HEK293 (cell line): ENCODE measurements around the gene CNST.

ENCODE experiments used
- CTCF ChIA-PET: fragments of 350-600 bp; formaldehyde crosslinking; extraction: SDS; loops from one replicate; lab custom pipeline; 2021; ENCODE audit warnings: antibody characterized with exemption; lab: Yijun Ruan, JAX
- POLR2A ChIA-PET: fragments of 300-600 bp; formaldehyde crosslinking; extraction: SDS; loops from one replicate; lab custom pipeline; 2020; ENCODE audit warnings: antibody characterized with exemption, inconsistent platforms; lab: Yijun Ruan, JAX
- H3K27ac ChIP-seq: fragments of 200-500 bp; sonication (Bioruptor generic); 2 replicates; pipeline ENCODE4 v1.5.1; 2014; ENCODE audit warnings: low read depth, low read length, control low read depth, inconsistent platforms; ENCODE audit errors: extremely low read depth
- H3K36me3 ChIP-seq, 2 experiments: fragments of 200-500 bp in 1 of 2; sonication (Bioruptor generic) in 1 of 2; 1 replicate in 1 of 2; 2 replicates in 1 of 2; pipeline ENCODE4 v1.5.1; 2014 to 2017; ENCODE audit warnings: inconsistent platforms in 2 of 2, low read length in 2 of 2; ENCODE audit not compliant: control insufficient read depth in 2 of 2, insufficient read depth in 1 of 2
- H3K4me1 ChIP-seq: fragments of 200-500 bp; sonication (Bioruptor generic); 2 replicates; pipeline ENCODE4 v1.5.1; 2014; ENCODE audit warnings: mild to moderate bottlenecking, low read length, inconsistent platforms; ENCODE audit not compliant: control insufficient read depth, insufficient read depth
- H3K4me3 ChIP-seq: 2 replicates; pipeline ENCODE4 v1.5.1; 2011; ENCODE audit warnings: low read depth, mild to moderate bottlenecking, control low read depth, low read length, moderate library complexity
- H3K9me3 ChIP-seq: fragments of 200-500 bp; sonication (Bioruptor generic); 2 replicates; pipeline ENCODE4 v1.5.1; 2014; ENCODE audit warnings: low read depth, low read length, inconsistent platforms; ENCODE audit not compliant: control insufficient read depth, insufficient read depth
- GFI1B ChIP-seq: fragments of 450-650 bp; formaldehyde crosslinking; IDR thresholded peaks from 2 replicates; pipeline ENCODE4 v1.5.1; 2016; ENCODE audit warnings: missing biosample characterization, missing genetic modification characterization
- GLIS1 ChIP-seq: fragments of 450-650 bp; formaldehyde crosslinking; IDR thresholded peaks from 2 replicates; pipeline ENCODE4 v1.5.1; 2016; ENCODE audit warnings: missing biosample characterization, missing genetic modification characterization
- HIC1 ChIP-seq: fragments of 450-650 bp; formaldehyde crosslinking; IDR thresholded peaks from 2 replicates; pipeline ENCODE4 v1.5.1; 2016; ENCODE audit warnings: missing biosample characterization, missing genetic modification characterization
- HOXA7 ChIP-seq: sonication (generic); formaldehyde crosslinking; IDR thresholded peaks from 2 replicates; pipeline ENCODE4 v1.8.1; 2022; ENCODE audit warnings: missing genetic modification reagents, borderline replicate concordance
- MYNN ChIP-seq: fragments of 450-650 bp; formaldehyde crosslinking; IDR thresholded peaks from 2 replicates; pipeline ENCODE4 v1.5.1; 2016; ENCODE audit warnings: missing biosample characterization, missing genetic modification characterization, borderline replicate concordance
- ZFHX2 ChIP-seq: fragments of 450-650 bp; formaldehyde crosslinking; conservative IDR thresholded peaks from 2 replicates; pipeline ENCODE4 v1.5.1; 2016; ENCODE audit warnings: missing biosample characterization, missing genetic modification characterization
- ZNF132 ChIP-seq: fragments of 450-650 bp; formaldehyde crosslinking; IDR thresholded peaks from 2 replicates; pipeline ENCODE4 v1.5.1; 2017; ENCODE audit warnings: missing biosample characterization, missing genetic modification characterization, borderline replicate concordance
- ZNF155 ChIP-seq: fragments of 450-650 bp; formaldehyde crosslinking; IDR thresholded peaks from 2 replicates; pipeline ENCODE4 v1.5.1; 2016; ENCODE audit warnings: missing biosample characterization, missing genetic modification characterization
- ZNF16 ChIP-seq: fragments of 450-650 bp; formaldehyde crosslinking; IDR thresholded peaks from 2 replicates; pipeline ENCODE4 v1.5.1; 2016; ENCODE audit warnings: low read depth, missing biosample characterization, missing genetic modification characterization
- ZNF174 ChIP-seq: fragments of 450-650 bp; formaldehyde crosslinking; IDR thresholded peaks from 2 replicates; pipeline ENCODE4 v1.5.0; 2017; ENCODE audit warnings: missing biosample characterization, mild to moderate bottlenecking, missing genetic modification characterization
- ZNF184 ChIP-seq: fragments of 450-650 bp; IDR thresholded peaks from 2 replicates; pipeline ENCODE4 v1.5.1; 2018; ENCODE audit warnings: missing biosample characterization, mild to moderate bottlenecking, missing genetic modification characterization
- ZNF202 ChIP-seq: fragments of 450-650 bp; formaldehyde crosslinking; IDR thresholded peaks from 2 replicates; pipeline ENCODE4 v1.5.1; 2016; ENCODE audit warnings: missing biosample characterization, missing genetic modification characterization, borderline replicate concordance
- ZNF292 ChIP-seq: fragments of 450-650 bp; formaldehyde crosslinking; IDR thresholded peaks from 2 replicates; pipeline ENCODE4 v1.5.1; 2016; ENCODE audit warnings: low read depth, missing biosample characterization, missing genetic modification characterization, borderline replicate concordance
- ZNF324 ChIP-seq: fragments of 450-650 bp; formaldehyde crosslinking; IDR thresholded peaks from 2 replicates; pipeline ENCODE4 v1.5.1; 2016; ENCODE audit warnings: missing biosample characterization, missing genetic modification characterization
- ZNF335 ChIP-seq: fragments of 450-650 bp; formaldehyde crosslinking; conservative IDR thresholded peaks from 2 replicates; pipeline ENCODE4 v1.5.1; 2016; ENCODE audit warnings: missing biosample characterization, missing genetic modification characterization
- ZNF350 ChIP-seq: fragments of 450-650 bp; formaldehyde crosslinking; IDR thresholded peaks from 2 replicates; pipeline ENCODE4 v1.5.0; 2017; ENCODE audit warnings: missing biosample characterization, mild to moderate bottlenecking, missing genetic modification characterization
- ZNF362 ChIP-seq: fragments of 450-650 bp; formaldehyde crosslinking; IDR thresholded peaks from 2 replicates; pipeline ENCODE4 v1.5.1; 2016; ENCODE audit warnings: missing biosample characterization, missing genetic modification characterization
- ZNF423 ChIP-seq: fragments of 450-650 bp; formaldehyde crosslinking; IDR thresholded peaks from 2 replicates; pipeline ENCODE4 v1.5.1; 2016; ENCODE audit warnings: missing biosample characterization, missing genetic modification characterization
- ZNF433 ChIP-seq: fragments of 450-650 bp; formaldehyde crosslinking; IDR thresholded peaks from 2 replicates; pipeline ENCODE4 v1.5.1; 2016; ENCODE audit warnings: missing biosample characterization, missing genetic modification characterization, low read depth
- ZNF48 ChIP-seq: fragments of 450-650 bp; formaldehyde crosslinking; IDR thresholded peaks from 2 replicates; pipeline ENCODE4 v1.5.1; 2016; ENCODE audit warnings: missing biosample characterization, missing genetic modification characterization
- ZNF501 ChIP-seq: fragments of 450-650 bp; formaldehyde crosslinking; IDR thresholded peaks from 2 replicates; pipeline ENCODE4 v1.5.1; 2016; ENCODE audit warnings: missing biosample characterization, missing genetic modification characterization
- ZNF513 ChIP-seq: fragments of 450-650 bp; IDR thresholded peaks from 2 replicates; pipeline ENCODE4 v1.5.1; 2018; ENCODE audit warnings: missing biosample characterization, missing genetic modification characterization
- ZNF544 ChIP-seq: fragments of 450-650 bp; formaldehyde crosslinking; IDR thresholded peaks from 2 replicates; pipeline ENCODE4 v1.5.0; 2017; ENCODE audit warnings: missing biosample characterization, missing genetic modification characterization
- ZNF548 ChIP-seq: fragments of 450-650 bp; formaldehyde crosslinking; IDR thresholded peaks from 2 replicates; pipeline ENCODE4 v1.5.1; 2016; ENCODE audit warnings: missing biosample characterization, missing genetic modification characterization
- ZNF560 ChIP-seq: fragments of 450-650 bp; formaldehyde crosslinking; IDR thresholded peaks from 2 replicates; pipeline ENCODE4 v1.5.1; 2017; ENCODE audit warnings: missing biosample characterization, missing genetic modification characterization, borderline replicate concordance
- ZNF561 ChIP-seq: fragments of 450-650 bp; IDR thresholded peaks from 2 replicates; pipeline ENCODE4 v1.5.1; 2018; ENCODE audit warnings: missing biosample characterization, missing genetic modification characterization, borderline replicate concordance
- ZNF580 ChIP-seq: fragments of 450-650 bp; formaldehyde crosslinking; IDR thresholded peaks from 2 replicates; pipeline ENCODE4 v1.5.1; 2016; ENCODE audit warnings: missing biosample characterization, missing genetic modification characterization
- ZNF610 ChIP-seq: fragments of 450-650 bp; formaldehyde crosslinking; IDR thresholded peaks from 2 replicates; pipeline ENCODE4 v1.5.1; 2016; ENCODE audit warnings: missing biosample characterization, missing genetic modification characterization, borderline replicate concordance
- ZNF626 ChIP-seq: fragments of 450-650 bp; sonication (Bioruptor Pico); formaldehyde crosslinking; IDR thresholded peaks from 2 replicates; pipeline ENCODE4 v1.5.1; 2018; ENCODE audit warnings: missing biosample characterization, missing genetic modification characterization, inconsistent platforms
- ZNF639 ChIP-seq: fragments of 450-650 bp; formaldehyde crosslinking; IDR thresholded peaks from 2 replicates; pipeline ENCODE4 v1.5.1; 2016; ENCODE audit warnings: missing biosample characterization, missing genetic modification characterization

The CNST gene

GRCh38 chr1:246638941-246639655 lies 72.8 kb downstream of the CNST start:
- Histone ChIP-seq H3K36me3 (peaks cover 0 to 14% of the 10 kb centered on the region in 2 experiments; a peak in 1 of 3 replicates), H3K9me3 (no peaks in the 10 kb centered on the region), H3K4me3 (no peak overlapping the region), H3K4me1 (no peaks in the 10 kb centered on the region), H3K27ac (no peak overlapping the region)
- POLR2A ChIA-PET, result no interaction called here
- TF ChIP-seq ZNF324 (tag by site-specific recombination) (no peak), ZNF350 (tag by site-specific recombination) (no peak), HOXA7 (CRISPR knock-in tag) (no peak), GLIS1 (tag by site-specific recombination) (no peak), ZNF561 (no peak), ZNF132 (tag by site-specific recombination) (no peak), ZNF513 (tag by site-specific recombination) (no peak), ZNF433 (tag by site-specific recombination) (no peak), ZNF335 (tag by site-specific recombination) (no peak), ZNF48 (no peak), ZNF184 (tag by site-specific recombination) (no peak), HIC1 (tag by site-specific recombination) (no peak), ZNF610 (no peak), ZNF580 (tag by site-specific recombination) (no peak), ZNF292 (no peak), ZNF544 (tag by site-specific recombination) (no peak), ZFHX2 (tag by site-specific recombination) (no peak), MYNN (tag by site-specific recombination) (no peak), ZNF626 (tag by site-specific recombination) (no peak)
- CTCF ChIA-PET, result no interaction called here

- H3K36me3 ChIP-seq, result peaks cover 0 to 17% of the 10 kb centered on the region in 2 experiments; a peak in 1 of 3 replicates
- no peak overlapping the region for H3K4me3 ChIP-seq
- H3K27ac ChIP-seq, result no peak overlapping the region
- no peaks in the 10 kb centered on the region for H3K9me3 ChIP-seq
- no peaks in the 10 kb centered on the region for H3K4me1 ChIP-seq
- POLR2A ChIA-PET, result no interaction called here
- no peak for TF ChIP-seq ZNF174 (tag by site-specific recombination)
- no peak for TF ChIP-seq ZNF362 (tag by site-specific recombination)
- no peak for TF ChIP-seq GFI1B (tag by site-specific recombination)
- no peak for TF ChIP-seq ZNF16 (tag by site-specific recombination)
- no peak for TF ChIP-seq ZNF560 (tag by site-specific recombination)
- TF ChIP-seq ZNF548 (tag by site-specific recombination), result no peak
- TF ChIP-seq ZNF155 (tag by site-specific recombination), result no peak
- no peak for TF ChIP-seq ZNF423 (tag by site-specific recombination)
- no peak for TF ChIP-seq ZNF626 (tag by site-specific recombination)
- no peak for TF ChIP-seq ZNF501 (tag by site-specific recombination)
- TF ChIP-seq ZNF639 (tag by site-specific recombination), result no peak
- no peak for TF ChIP-seq ZNF202
- CTCF ChIA-PET, result no interaction called here
Observed at GRCh38 chr1:246639732-246640131, 73.5 kb downstream of the CNST start.
